NCI-H146 treated with DMSO at 0.1 percent for 48 hours (cell line): Measurements from ENCODE around the gene TTBK2.
"Not testable (repeated sequence)": the region's sequence is repeated elsewhere in the genome, so short reads cannot be mapped to it uniquely, and the experiment has no call there.

Experiments used
- DNase-seq: peaks from one replicate; lab custom pipeline; 2025; ENCODE audit not compliant: unreplicated experiment; lab: John Stamatoyannopoulos, UW

The TTBK2 gene

GRCh38 chr15:42764154-42764731 lies 156.3 kb downstream of the TTBK2 start:
- DNase-seq, result not testable (repeated sequence)

- DNase-seq, result not testable (repeated sequence)
Measured at GRCh38 chr15:42761813-42762212, 158.8 kb downstream of the TTBK2 start.

GRCh38 chr15:42760759-42761158 lies 159.8 kb downstream of the TTBK2 start:
- DNase-seq, result no peak

- DNase-seq, result no peak
Measured at GRCh38 chr15:42759093-42759492, 161.5 kb downstream of the TTBK2 start.

GRCh38 chr15:42750306-42750705 lies 170.3 kb downstream of the TTBK2 start:
- DNase-seq, result no peak

GRCh38 chr15:42749266-42749665 lies 171.3 kb downstream of the TTBK2 start:
- DNase-seq, result no peak

- DNase-seq, result no peak
Measured at GRCh38 chr15:42744195-42744594, 176.4 kb downstream of the TTBK2 start.

GRCh38 chr15:42742149-42742548 lies 178.4 kb downstream of the TTBK2 start:
- DNase-seq, result no peak

GRCh38 chr15:42741710-42742109 lies 178.9 kb downstream of the TTBK2 start:
- no peak for DNase-seq

GRCh38 chr15:42737529-42738328 lies 182.8 kb downstream of the TTBK2 start:
- no peak for DNase-seq

- peak; percentile 49 for DNase-seq
Measured at GRCh38 chr15:42736793-42737528, 183.6 kb downstream of the TTBK2 start, which contains the start of gene CDAN1. TSS of gene CDAN1 (minus strand) at chr15:42737128. CDS start at chr15:42737102, 26 bp downstream.

- no peak for DNase-seq
Measured at GRCh38 chr15:42736178-42736792, 184.3 kb downstream of the TTBK2 start.

GRCh38 chr15:42735382-42736165 lies 185.0 kb downstream of the TTBK2 start:
- no peak for DNase-seq

GRCh38 chr15:42734076-42734672 lies 186.4 kb downstream of the TTBK2 start:
- no peak for DNase-seq

GRCh38 chr15:42733027-42733426 lies 187.6 kb downstream of the TTBK2 start:
- DNase-seq, result no peak

- no peak for DNase-seq
Measured at GRCh38 chr15:42732095-42732827, 188.3 kb downstream of the TTBK2 start.

- DNase-seq, result no peak
Measured at GRCh38 chr15:42731461-42731860, 189.1 kb downstream of the TTBK2 start.

- no peak for DNase-seq
Measured at GRCh38 chr15:42730536-42730935, 190.0 kb downstream of the TTBK2 start.

GRCh38 chr15:42730135-42730534 lies 190.4 kb downstream of the TTBK2 start:
- no peak for DNase-seq

- DNase-seq, result no peak
Measured at GRCh38 chr15:42729409-42729808, 191.2 kb downstream of the TTBK2 start.
